HEK293 (cell line): ENCODE measurements around the gene CACNA2D3.

Experiments used
- CTCF ChIA-PET: fragments of 350-600 bp; formaldehyde crosslinking; extraction: SDS; loops from one replicate; lab custom pipeline; 2021; ENCODE audit warnings: antibody characterized with exemption; lab: Yijun Ruan, JAX
- POLR2A ChIA-PET: fragments of 300-600 bp; formaldehyde crosslinking; extraction: SDS; loops from one replicate; lab custom pipeline; 2020; ENCODE audit warnings: antibody characterized with exemption, inconsistent platforms; lab: Yijun Ruan, JAX
- H3K27ac ChIP-seq: fragments of 200-500 bp; sonication (Bioruptor generic); 2 replicates; pipeline ENCODE4 v1.5.1; 2014; ENCODE audit warnings: low read depth, low read length, control low read depth, inconsistent platforms; ENCODE audit errors: extremely low read depth
- H3K36me3 ChIP-seq, 2 experiments: fragments of 200-500 bp in 1 of 2; sonication (Bioruptor generic) in 1 of 2; 1 replicate in 1 of 2; 2 replicates in 1 of 2; pipeline ENCODE4 v1.5.1; 2014 to 2017; ENCODE audit warnings: inconsistent platforms in 2 of 2, low read length in 2 of 2; ENCODE audit not compliant: control insufficient read depth in 2 of 2, insufficient read depth in 1 of 2
- H3K4me1 ChIP-seq: fragments of 200-500 bp; sonication (Bioruptor generic); 2 replicates; pipeline ENCODE4 v1.5.1; 2014; ENCODE audit warnings: mild to moderate bottlenecking, low read length, inconsistent platforms; ENCODE audit not compliant: control insufficient read depth, insufficient read depth
- H3K4me3 ChIP-seq: 2 replicates; pipeline ENCODE4 v1.5.1; 2011; ENCODE audit warnings: low read depth, mild to moderate bottlenecking, control low read depth, low read length, moderate library complexity
- H3K9me3 ChIP-seq: fragments of 200-500 bp; sonication (Bioruptor generic); 2 replicates; pipeline ENCODE4 v1.5.1; 2014; ENCODE audit warnings: low read depth, low read length, inconsistent platforms; ENCODE audit not compliant: control insufficient read depth, insufficient read depth
- AEBP2 ChIP-seq: fragments of 450-650 bp; formaldehyde crosslinking; IDR thresholded peaks from 2 replicates; pipeline ENCODE4 v1.5.1; 2016; ENCODE audit warnings: missing biosample characterization, missing genetic modification characterization, borderline replicate concordance
- IKZF3 ChIP-seq: fragments of 450-650 bp; IDR thresholded peaks from 2 replicates; pipeline ENCODE4 v1.5.0; 2018; ENCODE audit warnings: missing biosample characterization, mild to moderate bottlenecking, missing genetic modification characterization, moderate library complexity
- KLF7 ChIP-seq: fragments of 450-650 bp; formaldehyde crosslinking; IDR thresholded peaks from 2 replicates; pipeline ENCODE4 v1.5.1; 2016; ENCODE audit warnings: missing biosample characterization, missing genetic modification characterization, borderline replicate concordance
- OSR2 ChIP-seq: fragments of 450-650 bp; formaldehyde crosslinking; IDR thresholded peaks from 2 replicates; pipeline ENCODE4 v1.5.1; 2016; ENCODE audit warnings: missing biosample characterization, missing genetic modification characterization
- TCF7L2 ChIP-seq: IDR thresholded peaks from 2 replicates; pipeline ENCODE4 v1.6.1; 2011; ENCODE audit warnings: low read depth, mild to moderate bottlenecking, inconsistent platforms, low read length, moderate library complexity, borderline replicate concordance
- ZBTB11 ChIP-seq: fragments of 450-650 bp; formaldehyde crosslinking; conservative IDR thresholded peaks from 2 replicates; pipeline ENCODE4 v1.5.1; 2016; ENCODE audit warnings: low read depth, missing biosample characterization, missing genetic modification characterization
- ZBTB20 ChIP-seq: fragments of 450-650 bp; formaldehyde crosslinking; IDR thresholded peaks from 2 replicates; pipeline ENCODE4 v1.5.1; 2016; ENCODE audit warnings: missing biosample characterization, missing genetic modification characterization
- ZBTB7A ChIP-seq: fragments of 450-650 bp; formaldehyde crosslinking; IDR thresholded peaks from 2 replicates; pipeline ENCODE4 v1.5.1; 2016; ENCODE audit warnings: low read depth, missing biosample characterization, missing genetic modification characterization
- ZEB2 ChIP-seq: fragments of 450-650 bp; formaldehyde crosslinking; IDR thresholded peaks from 2 replicates; pipeline ENCODE4 v1.5.1; 2016; ENCODE audit warnings: missing biosample characterization, missing genetic modification characterization
- ZIC2 ChIP-seq: fragments of 450-650 bp; formaldehyde crosslinking; IDR thresholded peaks from 2 replicates; pipeline ENCODE4 v1.5.1; 2016; ENCODE audit warnings: missing biosample characterization, missing genetic modification characterization
- ZNF274 ChIP-seq, 2 experiments: fragments of 200-500 bp in 1 of 2; fragments of 450-650 bp in 1 of 2; sonication (Bioruptor generic) in 1 of 2; formaldehyde crosslinking in 1 of 2; IDR thresholded peaks; 2 replicates each; pipeline versions ENCODE4 v1.5.1 to v1.6.1; 2014 to 2016; ENCODE audit warnings: borderline replicate concordance in 1 of 2, inconsistent platforms in 1 of 2, low read length in 1 of 2, missing biosample characterization in 1 of 2, missing genetic modification characterization in 1 of 2
- ZNF394 ChIP-seq: fragments of 450-650 bp; formaldehyde crosslinking; IDR thresholded peaks from 2 replicates; pipeline ENCODE4 v1.5.1; 2016; ENCODE audit warnings: missing biosample characterization, missing genetic modification characterization, mild to moderate bottlenecking, moderate library complexity, borderline replicate concordance
- ZNF501 ChIP-seq: fragments of 450-650 bp; formaldehyde crosslinking; IDR thresholded peaks from 2 replicates; pipeline ENCODE4 v1.5.1; 2016; ENCODE audit warnings: missing biosample characterization, missing genetic modification characterization
- ZNF514 ChIP-seq: fragments of 450-650 bp; formaldehyde crosslinking; IDR thresholded peaks from 2 replicates; pipeline ENCODE4 v1.5.1; 2016; ENCODE audit warnings: missing biosample characterization, missing genetic modification characterization
- ZNF600 ChIP-seq: fragments of 450-650 bp; formaldehyde crosslinking; IDR thresholded peaks from 2 replicates; pipeline ENCODE4 v1.5.1; 2016; ENCODE audit warnings: missing biosample characterization, missing genetic modification characterization
- ZNF610 ChIP-seq: fragments of 450-650 bp; formaldehyde crosslinking; IDR thresholded peaks from 2 replicates; pipeline ENCODE4 v1.5.1; 2016; ENCODE audit warnings: missing biosample characterization, missing genetic modification characterization, borderline replicate concordance
- ZNF621 ChIP-seq: fragments of 450-650 bp; formaldehyde crosslinking; IDR thresholded peaks from 2 replicates; pipeline ENCODE4 v1.5.1; 2017; ENCODE audit warnings: missing biosample characterization, missing genetic modification characterization
- TF ChIP-seq, protein P1 (sequence below): fragments of 450-650 bp; formaldehyde crosslinking; IDR thresholded peaks from 2 replicates; pipeline ENCODE4 v1.5.1; 2017; ENCODE audit warnings: missing biosample characterization, missing genetic modification characterization
- TF ChIP-seq, protein P2 (sequence below): fragments of 450-650 bp; formaldehyde crosslinking; IDR thresholded peaks from 2 replicates; pipeline ENCODE4 v1.5.1; 2016; ENCODE audit warnings: missing biosample characterization, missing genetic modification characterization
- TF ChIP-seq, protein P3 (sequence below): fragments of 450-650 bp; formaldehyde crosslinking; IDR thresholded peaks from 2 replicates; pipeline ENCODE4 v1.5.1; 2017; ENCODE audit warnings: missing biosample characterization, missing genetic modification characterization

The CACNA2D3 gene

GRCh38 chr3:54841471-54841870 is 719.1 kb downstream of the CACNA2D3 start (continued):
- TF ChIP-seq AEBP2 (tag by site-specific recombination) = no peak
- TF ChIP-seq, protein P1, sequence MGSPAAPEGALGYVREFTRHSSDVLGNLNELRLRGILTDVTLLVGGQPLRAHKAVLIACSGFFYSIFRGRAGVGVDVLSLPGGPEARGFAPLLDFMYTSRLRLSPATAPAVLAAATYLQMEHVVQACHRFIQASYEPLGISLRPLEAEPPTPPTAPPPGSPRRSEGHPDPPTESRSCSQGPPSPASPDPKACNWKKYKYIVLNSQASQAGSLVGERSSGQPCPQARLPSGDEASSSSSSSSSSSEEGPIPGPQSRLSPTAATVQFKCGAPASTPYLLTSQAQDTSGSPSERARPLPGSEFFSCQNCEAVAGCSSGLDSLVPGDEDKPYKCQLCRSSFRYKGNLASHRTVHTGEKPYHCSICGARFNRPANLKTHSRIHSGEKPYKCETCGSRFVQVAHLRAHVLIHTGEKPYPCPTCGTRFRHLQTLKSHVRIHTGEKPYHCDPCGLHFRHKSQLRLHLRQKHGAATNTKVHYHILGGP = no peak
- TF ChIP-seq, all 188 proteins: peak for 0

DNA sequence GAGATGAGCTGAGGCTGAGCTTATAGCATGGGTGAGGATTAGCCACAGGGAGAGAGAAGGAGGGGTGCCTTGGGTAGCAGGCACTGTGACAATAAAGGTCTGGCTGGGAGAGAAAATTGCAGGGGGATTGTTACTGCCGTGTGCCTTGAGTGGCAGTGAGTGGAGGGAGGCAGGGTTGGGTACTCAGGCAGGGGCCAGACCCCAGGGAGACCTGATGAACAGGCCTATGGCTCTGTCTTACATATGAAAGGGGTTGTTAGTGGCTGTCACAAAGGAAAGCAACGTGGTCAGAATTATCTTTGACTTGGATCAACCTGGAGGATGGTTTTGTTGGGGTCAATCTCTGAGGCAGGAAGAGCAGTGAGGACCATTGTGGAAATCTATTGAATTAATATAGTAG is 721.0 kb downstream of the CACNA2D3 start:
- Histone ChIP-seq H3K36me3 (no peaks in the 10 kb centered on the region), H3K4me3 (no peak overlapping the region), H3K4me1 (no peaks in the 10 kb centered on the region), H3K9me3 (no peaks in the 10 kb centered on the region), H3K27ac (no peak overlapping the region)
- ChIA-PET CTCF (no interaction called here), POLR2A (no interaction called here)
- TF ChIP-seq ZNF394 (tag by site-specific recombination) = no peak
- no peak for TF ChIP-seq ZNF514
- TF ChIP-seq ZNF610 (tag by site-specific recombination) = no peak
- TF ChIP-seq ZBTB11 (tag by site-specific recombination) = no peak
- TF ChIP-seq TCF7L2 = no peak
- no peak for TF ChIP-seq AEBP2 (tag by site-specific recombination)
- TF ChIP-seq ZBTB20 (tag by site-specific recombination) = no peak
- no peak for TF ChIP-seq ZNF600 (tag by site-specific recombination)
- no peak for TF ChIP-seq ZBTB7A (tag by site-specific recombination)
- no peak for TF ChIP-seq ZNF621 (tag by site-specific recombination)

DNA sequence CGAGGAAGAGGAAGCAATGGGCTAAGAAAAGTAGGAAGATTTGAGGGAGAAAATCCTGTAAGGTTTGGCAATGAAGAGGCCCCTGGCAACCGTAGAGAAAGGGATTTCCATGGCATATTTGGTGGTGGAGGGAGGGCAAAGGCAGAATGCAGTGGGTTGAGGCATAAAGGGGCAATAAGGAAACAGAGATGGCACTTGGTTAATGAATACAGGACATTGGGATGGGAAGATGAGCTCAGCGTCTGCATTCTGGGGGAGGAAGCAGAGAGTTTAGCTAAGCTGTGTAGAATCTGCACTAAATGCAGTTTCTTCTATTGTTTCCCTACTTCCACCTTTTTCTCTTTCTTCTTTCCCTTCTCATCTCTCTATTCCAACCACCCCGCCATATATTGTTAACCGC is 721.9 kb downstream of the CACNA2D3 start:
- CTCF ChIA-PET = no interaction called here
- POLR2A ChIA-PET = no interaction called here
- TF ChIP-seq ZEB2 (tag by site-specific recombination) = no peak
- TF ChIP-seq ZNF501 = no peak
- no peak for TF ChIP-seq ZNF514
- TF ChIP-seq ZNF274 (IDR thresholded peaks at IDR 0.05; ENCODE audit: low read length) = no peak
- TF ChIP-seq ZNF274 (tag by site-specific recombination; IDR thresholded peaks at IDR 0.05; ENCODE audit: borderline replicate concordance) = no peak
- no peak for TF ChIP-seq IKZF3 (tag by site-specific recombination)
- TF ChIP-seq, protein P2, sequence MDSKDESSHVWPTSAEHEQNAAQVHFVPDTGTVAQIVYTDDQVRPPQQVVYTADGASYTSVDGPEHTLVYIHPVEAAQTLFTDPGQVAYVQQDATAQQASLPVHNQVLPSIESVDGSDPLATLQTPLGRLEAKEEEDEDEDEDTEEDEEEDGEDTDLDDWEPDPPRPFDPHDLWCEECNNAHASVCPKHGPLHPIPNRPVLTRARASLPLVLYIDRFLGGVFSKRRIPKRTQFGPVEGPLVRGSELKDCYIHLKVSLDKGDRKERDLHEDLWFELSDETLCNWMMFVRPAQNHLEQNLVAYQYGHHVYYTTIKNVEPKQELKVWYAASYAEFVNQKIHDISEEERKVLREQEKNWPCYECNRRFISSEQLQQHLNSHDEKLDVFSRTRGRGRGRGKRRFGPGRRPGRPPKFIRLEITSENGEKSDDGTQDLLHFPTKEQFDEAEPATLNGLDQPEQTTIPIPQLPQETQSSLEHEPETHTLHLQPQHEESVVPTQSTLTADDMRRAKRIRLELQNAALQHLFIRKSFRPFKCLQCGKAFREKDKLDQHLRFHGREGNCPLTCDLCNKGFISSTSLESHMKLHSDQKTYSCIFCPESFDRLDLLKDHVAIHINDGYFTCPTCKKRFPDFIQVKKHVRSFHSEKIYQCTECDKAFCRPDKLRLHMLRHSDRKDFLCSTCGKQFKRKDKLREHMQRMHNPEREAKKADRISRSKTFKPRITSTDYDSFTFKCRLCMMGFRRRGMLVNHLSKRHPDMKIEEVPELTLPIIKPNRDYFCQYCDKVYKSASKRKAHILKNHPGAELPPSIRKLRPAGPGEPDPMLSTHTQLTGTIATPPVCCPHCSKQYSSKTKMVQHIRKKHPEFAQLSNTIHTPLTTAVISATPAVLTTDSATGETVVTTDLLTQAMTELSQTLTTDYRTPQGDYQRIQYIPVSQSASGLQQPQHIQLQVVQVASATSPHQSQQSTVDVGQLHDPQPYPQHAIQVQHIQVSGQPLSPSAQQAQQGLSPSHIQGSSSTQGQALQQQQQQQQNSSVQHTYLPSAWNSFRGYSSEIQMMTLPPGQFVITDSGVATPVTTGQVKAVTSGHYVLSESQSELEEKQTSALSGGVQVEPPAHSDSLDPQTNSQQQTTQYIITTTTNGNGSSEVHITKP (tag by site-specific recombination) = no peak
- TF ChIP-seq, protein P3, sequence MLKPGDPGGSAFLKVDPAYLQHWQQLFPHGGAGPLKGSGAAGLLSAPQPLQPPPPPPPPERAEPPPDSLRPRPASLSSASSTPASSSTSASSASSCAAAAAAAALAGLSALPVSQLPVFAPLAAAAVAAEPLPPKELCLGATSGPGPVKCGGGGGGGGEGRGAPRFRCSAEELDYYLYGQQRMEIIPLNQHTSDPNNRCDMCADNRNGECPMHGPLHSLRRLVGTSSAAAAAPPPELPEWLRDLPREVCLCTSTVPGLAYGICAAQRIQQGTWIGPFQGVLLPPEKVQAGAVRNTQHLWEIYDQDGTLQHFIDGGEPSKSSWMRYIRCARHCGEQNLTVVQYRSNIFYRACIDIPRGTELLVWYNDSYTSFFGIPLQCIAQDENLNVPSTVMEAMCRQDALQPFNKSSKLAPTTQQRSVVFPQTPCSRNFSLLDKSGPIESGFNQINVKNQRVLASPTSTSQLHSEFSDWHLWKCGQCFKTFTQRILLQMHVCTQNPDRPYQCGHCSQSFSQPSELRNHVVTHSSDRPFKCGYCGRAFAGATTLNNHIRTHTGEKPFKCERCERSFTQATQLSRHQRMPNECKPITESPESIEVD (tag by site-specific recombination) = no peak
- TF ChIP-seq KLF7 = no peak
- no peak for TF ChIP-seq OSR2 (tag by site-specific recombination)
- no peak for TF ChIP-seq ZIC2 (tag by site-specific recombination)

More for the DNA sequence above, 721.9 kb downstream of the CACNA2D3 start:
- Histone ChIP-seq H3K4me1 (no peaks in the 10 kb centered on the region), H3K27ac (no peak overlapping the region), H3K9me3 (no peaks in the 10 kb centered on the region), H3K36me3 (no peaks in the 10 kb centered on the region), H3K4me3 (no peak overlapping the region)
